ENCODE results near the gene RABGGTA.

RABGGTA gene

GRCh38 chr14:24271134-24271833 lies at the start of gene RABGGTA:
TSS of gene RABGGTA (minus strand) at chr14:24271597. CDS start at chr14:24271115, 482 bp downstream.
- DNase-seq = peak; percentile 69

GRCh38 chr14:24317141-24317928 lies 45.9 kb upstream of the RABGGTA start:
- no peak for DNase-seq

- DNase-seq = no peak
Measured at GRCh38 chr14:24316597-24316950, 45.2 kb upstream of the RABGGTA start.

- DNase-seq = no peak
Measured at GRCh38 chr14:24315807-24316596, 44.6 kb upstream of the RABGGTA start.

GRCh38 chr14:24315243-24315806 lies 43.9 kb upstream of the RABGGTA start:
- no peak for DNase-seq

GRCh38 chr14:24314377-24315193 lies 43.2 kb upstream of the RABGGTA start:
- DNase-seq = no peak

- DNase-seq = no peak
Measured at GRCh38 chr14:24313913-24314312, 42.5 kb upstream of the RABGGTA start.

GRCh38 chr14:24312736-24313507 lies 41.5 kb upstream of the RABGGTA start:
- no peak for DNase-seq

GRCh38 chr14:24311837-24312615 lies 40.6 kb upstream of the RABGGTA start:
- no peak for DNase-seq

- DNase-seq = no peak
Measured at GRCh38 chr14:24310646-24311604, 39.5 kb upstream of the RABGGTA start, which contains the start of gene LTB4R. TSS of gene LTB4R (plus strand) at chr14:24311502. CDS start at chr14:24315652, 4,150 bp downstream.

GRCh38 chr14:24310265-24310645 lies 38.9 kb upstream of the RABGGTA start:
- no peak for DNase-seq

GRCh38 chr14:24309538-24310264 lies 38.3 kb upstream of the RABGGTA start, which contains the start of gene LTB4R2:
TSS of gene LTB4R2 (plus strand) at chr14:24310140. CDS start at chr14:24310665, 525 bp downstream.
- no peak for DNase-seq

- DNase-seq = no peak
Measured at GRCh38 chr14:24308342-24309124, 37.1 kb upstream of the RABGGTA start.

GRCh38 chr14:24307575-24308341 lies 36.4 kb upstream of the RABGGTA start, which contains the start of gene CIDEB:
TSS of gene CIDEB (minus strand) at chr14:24307977. CDS start at chr14:24307858, 119 bp downstream.
- DNase-seq = no peak

GRCh38 chr14:24307156-24307574 lies 35.8 kb upstream of the RABGGTA start:
- no peak for DNase-seq

- DNase-seq = no peak
Measured at GRCh38 chr14:24304019-24304387, 32.6 kb upstream of the RABGGTA start.
